ENCODE data around the gene NELL2. TPM values are rescaled to one million over a fixed set of nuclear protein-coding genes. Genes with fewer than 3 reads are reported as not detected.

Gene NELL2
- total and polyA plus RNA-seq, 9 of the 15 experiments (the other 6 are each of a cell fraction or from before 2014, with no cell fraction given), result 0.32 to 1.1 (median 0.53) TPM

GRCh38 chr12:44915958-44916357, 39.8 kb upstream of the NELL2 start:
- Histone ChIP-seq H3K27ac (ENCODE audit: extremely low read depth, low read depth, low read length) (no peak overlapping the region), H3K9me3 (replicated peaks; ENCODE audit: control insufficient read depth, insufficient read depth, low read depth, low read length) (no peaks in the 10 kb centered on the region), H3K9me1 (ENCODE audit: control insufficient read depth, insufficient read depth, low read length) (no peaks in the 10 kb centered on the region), H4K20me1 (replicated peaks; ENCODE audit: control insufficient read depth, insufficient read depth, low read length) (no peaks in the 10 kb centered on the region), H3K79me2 (ENCODE audit: control insufficient read depth, insufficient read depth, low read length) (no peaks in the 10 kb centered on the region), H3K9ac (ENCODE audit: insufficient read depth in 1 of 2, low read depth in 2 of 2, low read length in 2 of 2) (no peak overlapping the region), H3K4me2 (ENCODE audit: insufficient read depth, low read length) (no peak overlapping the region), H3K27me3 (ENCODE audit: control insufficient read depth in 2 of 2, insufficient read depth in 2 of 2, low read length in 2 of 2) (no peaks in the 10 kb centered on the region), H3K4me1 (replicated peaks in 1 of 2; ENCODE audit: control insufficient read depth in 2 of 2, insufficient read depth in 2 of 2, low read length in 2 of 2) (no peaks in the 10 kb centered on the region), H2AFZ (ENCODE audit: low read depth, low read length) (no peak overlapping the region), H3K4me3 (no peak overlapping the region), H3K36me3 (ENCODE audit: control insufficient read depth, insufficient read depth, low read length) (no peaks in the 10 kb centered on the region)
- in situ Hi-C loops (cut with MboI) (no loop called here), intact Hi-C loops (cut with micrococcal nuclease) (no loop called here)
- TF ChIP-seq SMARCA4 (IDR thresholded peaks at IDR 0.05) (no peak), BCLAF1 (IDR thresholded peaks at IDR 0.05; ENCODE audit: borderline replicate concordance in 1 of 2, control insufficient read depth in 1 of 2, low read depth in 2 of 2, low read length in 1 of 2) (no peak), C11orf30 (IDR thresholded peaks at IDR 0.05; ENCODE audit: low read depth) (peak; percentile 48; the same call in 1 of the 2 replicates), MAFK (IDR thresholded peaks at IDR 0.05; ENCODE audit: low read length) (peak; percentile 85), FOXA1 (IDR thresholded peaks at IDR 0.05; ENCODE audit: borderline replicate concordance) (no peak), THRB (CRISPR knock-in tag; conservative IDR thresholded peaks at IDR 0.05) (no peak), PCBP1 (IDR thresholded peaks at IDR 0.05; ENCODE audit: low read depth, low read length, poor library complexity, severe bottlenecking) (no peak), EWSR1 (IDR thresholded peaks at IDR 0.05; ENCODE audit: borderline replicate concordance, low read depth, partially characterized antibody) (no peak), RFX5 (IDR thresholded peaks at IDR 0.05; ENCODE audit: low read depth, low read length) (no peak), MAFG (tag; conservative IDR thresholded peaks at IDR 0.05) (peak; percentile 64), MAFF (IDR thresholded peaks at IDR 0.05; ENCODE audit: low read length) (peak; percentile 79), HDAC2 (IDR thresholded peaks at IDR 0.05) (no peak), FOSL1 (tag; conservative IDR thresholded peaks at IDR 0.05) (no peak), HLTF (IDR thresholded peaks at IDR 0.05) (no peak), ZNF316 (IDR thresholded peaks at IDR 0.05) (peak; percentile 68)
- CTCF ChIA-PET (ENCODE audit: low intra/inter-chr PET ratio), result no interaction called here
- no peak for FAIRE-seq
- no TSS peak for BruUV-seq (replicated peaks)
- DNase-seq (ENCODE audit: extremely low read depth in 1 of 4, low spot score in 3 of 4), result no peak
- no peak for ATAC-seq
- POLR2A ChIA-PET, result no interaction called here

All from K562 (cell line).